HepG2 (cell line): ENCODE measurements around the gene COPS6. TPM values are rescaled to one million over a fixed set of nuclear protein-coding genes. Genes with fewer than 3 reads are reported as not detected.

Experiments
- ATM ChIP-seq: fragments of 450-650 bp; IDR thresholded peaks from 2 replicates; pipeline ENCODE4 v1.7.1; 2017; ENCODE audit warnings: mild to moderate bottlenecking, borderline replicate concordance
- FLYWCH1 ChIP-seq: sonication (generic); formaldehyde crosslinking; IDR thresholded peaks from 2 replicates; pipeline ENCODE4 v1.8.1; 2023; ENCODE audit warnings: mild to moderate bottlenecking, missing genetic modification reagents
- NR1H2 ChIP-seq: sonication (generic); formaldehyde crosslinking; IDR thresholded peaks from 2 replicates; pipeline ENCODE4 v1.8.1; 2022; ENCODE audit warnings: low read depth, missing genetic modification reagents, borderline replicate concordance
- PRMT3 ChIP-seq: sonication (generic); formaldehyde crosslinking; IDR thresholded peaks from 2 replicates; pipeline ENCODE4 v1.8.1; 2022; ENCODE audit warnings: low read depth, mild to moderate bottlenecking, moderate library complexity, missing genetic modification reagents, borderline replicate concordance
- SIN3A ChIP-seq: IDR thresholded peaks from 2 replicates; pipeline ENCODE4 v1.6.1; 2011; ENCODE audit warnings: low read depth, mild to moderate bottlenecking, control low read depth, low read length, borderline replicate concordance
- SMARCE1 ChIP-seq: fragments of 450-650 bp; IDR thresholded peaks from 2 replicates; pipeline ENCODE4 v1.6.1; 2017; ENCODE audit warnings: borderline replicate concordance
- WIZ ChIP-seq: sonication (generic); formaldehyde crosslinking; IDR thresholded peaks from 2 replicates; pipeline ENCODE4 v1.5.1; 2020; ENCODE audit warnings: mild to moderate bottlenecking, missing genetic modification reagents
- ZNF224 ChIP-seq: sonication (generic); formaldehyde crosslinking; IDR thresholded peaks from 2 replicates; pipeline ENCODE4 v1.5.0; 2020; ENCODE audit warnings: mild to moderate bottlenecking, missing genetic modification reagents
- ZNF546 ChIP-seq: sonication (generic); formaldehyde crosslinking; conservative IDR thresholded peaks from 2 replicates; pipeline ENCODE4 v1.8.1; 2023; ENCODE audit warnings: mild to moderate bottlenecking, missing genetic modification reagents
- ZNF549 ChIP-seq: sonication (generic); formaldehyde crosslinking; IDR thresholded peaks from 2 replicates; pipeline ENCODE4 v1.5.0; 2020; ENCODE audit warnings: missing genetic modification reagents
- ZNF570 ChIP-seq: sonication (generic); formaldehyde crosslinking; IDR thresholded peaks from 2 replicates; pipeline ENCODE4 v1.4.0; 2020; ENCODE audit warnings: mild to moderate bottlenecking, missing genetic modification reagents, borderline replicate concordance
- ZNF589 ChIP-seq: sonication (generic); formaldehyde crosslinking; conservative IDR thresholded peaks from 2 replicates; pipeline ENCODE4 v1.8.0; 2022; ENCODE audit warnings: mild to moderate bottlenecking, moderate library complexity, missing genetic modification reagents
- ZNF75D ChIP-seq: sonication (generic); formaldehyde crosslinking; IDR thresholded peaks from 2 replicates; pipeline ENCODE4 v1.8.1; 2023; ENCODE audit warnings: missing genetic modification reagents, mild to moderate bottlenecking, borderline replicate concordance
- polyA plus RNA-seq, 8 experiments: library from polyadenylated mRNA; depleted of rRNA in 3 of 8; stranded (reverse) in 7 of 8; unstranded in 1 of 8; fragments of >200 nt; fragmentation: Illumina TruSeq in 4 of 8; extraction: Trizol in 4 of 8; gene quantifications; 2 replicates each; pipeline versions ENCODE4 v1.2.1 to v1.2.3, GENCODE V29; 2011 to 2016; ENCODE audit warnings: low read depth in 4 of 8, missing spikeins in 1 of 8, mixed read lengths in 1 of 8; ENCODE audit not compliant: insufficient read depth in 1 of 8
- total RNA-seq, 5 experiments: library from RNA; depleted of rRNA; stranded (reverse); fragments of >200 nt; fragmentation: Illumina TruSeq; extraction: Trizol; gene quantifications; 2 replicates each; pipeline ENCODE4 v1.2.3, GENCODE V29; 2016; ENCODE audit warnings: low read depth in 1 of 5
- TF ChIP-seq, protein P1 (sequence below): sonication (generic); formaldehyde crosslinking; IDR thresholded peaks from 2 replicates; pipeline ENCODE4 v1.4.0; 2020; ENCODE audit warnings: missing genetic modification reagents
- TF ChIP-seq, protein P2 (sequence below): sonication (generic); formaldehyde crosslinking; IDR thresholded peaks from 2 replicates; pipeline ENCODE4 v1.4.0; 2020; ENCODE audit warnings: mild to moderate bottlenecking, missing genetic modification reagents
- TF ChIP-seq, protein P3 (sequence below): sonication (generic); formaldehyde crosslinking; IDR thresholded peaks from 2 replicates; pipeline ENCODE4 v1.9.0; 2021; ENCODE audit warnings: missing genetic modification reagents, borderline replicate concordance
- TF ChIP-seq, protein P4 (sequence below): sonication (generic); formaldehyde crosslinking; IDR thresholded peaks from 2 replicates; pipeline ENCODE4 v1.4.0; 2020; ENCODE audit warnings: missing genetic modification reagents
- TF ChIP-seq, protein P5 (sequence below): sonication (generic); formaldehyde crosslinking; IDR thresholded peaks from 2 replicates; pipeline ENCODE4 v1.4.0; 2020; ENCODE audit warnings: missing genetic modification reagents, mild to moderate bottlenecking, borderline replicate concordance

Gene COPS6
- total and polyA plus RNA-seq, 2 of the 13 experiments (the other 11 are each of a cell fraction or from before 2014, with no cell fraction given), result 33.4 to 117 TPM

DNA sequence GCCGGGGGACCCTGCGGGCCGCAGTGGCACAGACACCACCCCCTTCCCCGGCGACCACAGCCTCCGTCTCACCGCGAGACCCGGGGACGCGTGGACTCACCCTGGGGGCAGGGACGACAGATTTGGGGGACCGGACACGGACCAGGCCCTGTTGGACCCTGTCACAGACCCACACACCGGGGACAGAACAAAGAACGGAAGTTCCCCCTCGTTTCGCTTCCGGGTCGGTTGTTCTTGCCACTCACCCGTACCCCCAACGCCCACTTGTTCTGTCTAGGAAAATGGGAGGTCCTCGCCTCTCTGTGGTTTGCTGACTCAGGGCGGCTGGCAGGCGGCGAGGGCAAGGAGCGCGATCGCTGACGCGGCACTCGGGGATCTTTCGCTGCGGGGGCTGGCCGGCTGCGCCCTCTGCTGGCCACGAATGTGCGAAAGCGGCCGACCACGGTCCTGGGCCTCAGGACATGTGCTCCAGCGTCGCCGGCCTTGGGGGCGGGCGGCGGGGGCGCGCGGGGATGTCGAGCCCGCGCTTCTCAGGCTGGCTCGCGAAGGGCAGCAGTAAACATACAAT, 7.2 kb upstream of the COPS6 start, which contains the start of gene ZNF3 (continued):
- TF ChIP-seq, protein P1, sequence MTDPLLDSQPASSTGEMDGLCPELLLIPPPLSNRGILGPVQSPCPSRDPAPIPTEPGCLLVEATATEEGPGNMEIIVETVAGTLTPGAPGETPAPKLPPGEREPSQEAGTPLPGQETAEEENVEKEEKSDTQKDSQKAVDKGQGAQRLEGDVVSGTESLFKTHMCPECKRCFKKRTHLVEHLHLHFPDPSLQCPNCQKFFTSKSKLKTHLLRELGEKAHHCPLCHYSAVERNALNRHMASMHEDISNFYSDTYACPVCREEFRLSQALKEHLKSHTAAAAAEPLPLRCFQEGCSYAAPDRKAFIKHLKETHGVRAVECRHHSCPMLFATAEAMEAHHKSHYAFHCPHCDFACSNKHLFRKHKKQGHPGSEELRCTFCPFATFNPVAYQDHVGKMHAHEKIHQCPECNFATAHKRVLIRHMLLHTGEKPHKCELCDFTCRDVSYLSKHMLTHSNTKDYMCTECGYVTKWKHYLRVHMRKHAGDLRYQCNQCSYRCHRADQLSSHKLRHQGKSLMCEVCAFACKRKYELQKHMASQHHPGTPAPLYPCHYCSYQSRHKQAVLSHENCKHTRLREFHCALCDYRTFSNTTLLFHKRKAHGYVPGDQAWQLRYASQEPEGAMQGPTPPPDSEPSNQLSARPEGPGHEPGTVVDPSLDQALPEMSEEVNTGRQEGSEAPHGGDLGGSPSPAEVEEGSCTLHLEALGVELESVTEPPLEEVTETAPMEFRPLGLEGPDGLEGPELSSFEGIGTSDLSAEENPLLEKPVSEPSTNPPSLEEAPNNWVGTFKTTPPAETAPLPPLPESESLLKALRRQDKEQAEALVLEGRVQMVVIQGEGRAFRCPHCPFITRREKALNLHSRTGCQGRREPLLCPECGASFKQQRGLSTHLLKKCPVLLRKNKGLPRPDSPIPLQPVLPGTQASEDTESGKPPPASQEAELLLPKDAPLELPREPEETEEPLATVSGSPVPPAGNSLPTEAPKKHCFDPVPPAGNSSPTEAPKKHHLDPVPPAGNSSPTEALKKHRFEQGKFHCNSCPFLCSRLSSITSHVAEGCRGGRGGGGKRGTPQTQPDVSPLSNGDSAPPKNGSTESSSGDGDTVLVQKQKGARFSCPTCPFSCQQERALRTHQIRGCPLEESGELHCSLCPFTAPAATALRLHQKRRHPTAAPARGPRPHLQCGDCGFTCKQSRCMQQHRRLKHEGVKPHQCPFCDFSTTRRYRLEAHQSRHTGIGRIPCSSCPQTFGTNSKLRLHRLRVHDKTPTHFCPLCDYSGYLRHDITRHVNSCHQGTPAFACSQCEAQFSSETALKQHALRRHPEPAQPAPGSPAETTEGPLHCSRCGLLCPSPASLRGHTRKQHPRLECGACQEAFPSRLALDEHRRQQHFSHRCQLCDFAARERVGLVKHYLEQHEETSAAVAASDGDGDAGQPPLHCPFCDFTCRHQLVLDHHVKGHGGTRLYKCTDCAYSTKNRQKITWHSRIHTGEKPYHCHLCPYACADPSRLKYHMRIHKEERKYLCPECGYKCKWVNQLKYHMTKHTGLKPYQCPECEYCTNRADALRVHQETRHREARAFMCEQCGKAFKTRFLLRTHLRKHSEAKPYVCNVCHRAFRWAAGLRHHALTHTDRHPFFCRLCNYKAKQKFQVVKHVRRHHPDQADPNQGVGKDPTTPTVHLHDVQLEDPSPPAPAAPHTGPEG (CRISPR knock-in tag), result no peak; the same call in 1 of the 2 replicates
- TF ChIP-seq ATM (no peak), WIZ (CRISPR knock-in tag) (no peak), ZNF224 (CRISPR knock-in tag) (no peak), ZNF589 (CRISPR knock-in tag) (peak; percentile 91), ZNF549 (CRISPR knock-in tag) (no peak), SMARCE1 (no peak), ZNF546 (CRISPR knock-in tag) (no peak), NR1H2 (CRISPR knock-in tag) (no peak), SIN3A (peak; percentile 92; the same call in 1 of the 2 replicates), ZNF570 (no peak), PRMT3 (CRISPR knock-in tag) (peak; percentile 91; the same call in 1 of the 2 replicates), FLYWCH1 (peak; percentile 75; the same call in 1 of the 2 replicates), ZNF75D (0 out of 2 replicates have a peak, but pooled peaks have one; percentile 39)
- TF ChIP-seq, protein P2, sequence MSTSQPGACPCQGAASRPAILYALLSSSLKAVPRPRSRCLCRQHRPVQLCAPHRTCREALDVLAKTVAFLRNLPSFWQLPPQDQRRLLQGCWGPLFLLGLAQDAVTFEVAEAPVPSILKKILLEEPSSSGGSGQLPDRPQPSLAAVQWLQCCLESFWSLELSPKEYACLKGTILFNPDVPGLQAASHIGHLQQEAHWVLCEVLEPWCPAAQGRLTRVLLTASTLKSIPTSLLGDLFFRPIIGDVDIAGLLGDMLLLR (CRISPR knock-in tag), result peak; percentile 90
- TF ChIP-seq, protein P3, sequence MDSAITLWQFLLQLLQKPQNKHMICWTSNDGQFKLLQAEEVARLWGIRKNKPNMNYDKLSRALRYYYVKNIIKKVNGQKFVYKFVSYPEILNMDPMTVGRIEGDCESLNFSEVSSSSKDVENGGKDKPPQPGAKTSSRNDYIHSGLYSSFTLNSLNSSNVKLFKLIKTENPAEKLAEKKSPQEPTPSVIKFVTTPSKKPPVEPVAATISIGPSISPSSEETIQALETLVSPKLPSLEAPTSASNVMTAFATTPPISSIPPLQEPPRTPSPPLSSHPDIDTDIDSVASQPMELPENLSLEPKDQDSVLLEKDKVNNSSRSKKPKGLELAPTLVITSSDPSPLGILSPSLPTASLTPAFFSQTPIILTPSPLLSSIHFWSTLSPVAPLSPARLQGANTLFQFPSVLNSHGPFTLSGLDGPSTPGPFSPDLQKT, result no peak
- TF ChIP-seq, protein P4, sequence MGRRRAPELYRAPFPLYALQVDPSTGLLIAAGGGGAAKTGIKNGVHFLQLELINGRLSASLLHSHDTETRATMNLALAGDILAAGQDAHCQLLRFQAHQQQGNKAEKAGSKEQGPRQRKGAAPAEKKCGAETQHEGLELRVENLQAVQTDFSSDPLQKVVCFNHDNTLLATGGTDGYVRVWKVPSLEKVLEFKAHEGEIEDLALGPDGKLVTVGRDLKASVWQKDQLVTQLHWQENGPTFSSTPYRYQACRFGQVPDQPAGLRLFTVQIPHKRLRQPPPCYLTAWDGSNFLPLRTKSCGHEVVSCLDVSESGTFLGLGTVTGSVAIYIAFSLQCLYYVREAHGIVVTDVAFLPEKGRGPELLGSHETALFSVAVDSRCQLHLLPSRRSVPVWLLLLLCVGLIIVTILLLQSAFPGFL (CRISPR knock-in tag), result no peak
- TF ChIP-seq, protein P5, sequence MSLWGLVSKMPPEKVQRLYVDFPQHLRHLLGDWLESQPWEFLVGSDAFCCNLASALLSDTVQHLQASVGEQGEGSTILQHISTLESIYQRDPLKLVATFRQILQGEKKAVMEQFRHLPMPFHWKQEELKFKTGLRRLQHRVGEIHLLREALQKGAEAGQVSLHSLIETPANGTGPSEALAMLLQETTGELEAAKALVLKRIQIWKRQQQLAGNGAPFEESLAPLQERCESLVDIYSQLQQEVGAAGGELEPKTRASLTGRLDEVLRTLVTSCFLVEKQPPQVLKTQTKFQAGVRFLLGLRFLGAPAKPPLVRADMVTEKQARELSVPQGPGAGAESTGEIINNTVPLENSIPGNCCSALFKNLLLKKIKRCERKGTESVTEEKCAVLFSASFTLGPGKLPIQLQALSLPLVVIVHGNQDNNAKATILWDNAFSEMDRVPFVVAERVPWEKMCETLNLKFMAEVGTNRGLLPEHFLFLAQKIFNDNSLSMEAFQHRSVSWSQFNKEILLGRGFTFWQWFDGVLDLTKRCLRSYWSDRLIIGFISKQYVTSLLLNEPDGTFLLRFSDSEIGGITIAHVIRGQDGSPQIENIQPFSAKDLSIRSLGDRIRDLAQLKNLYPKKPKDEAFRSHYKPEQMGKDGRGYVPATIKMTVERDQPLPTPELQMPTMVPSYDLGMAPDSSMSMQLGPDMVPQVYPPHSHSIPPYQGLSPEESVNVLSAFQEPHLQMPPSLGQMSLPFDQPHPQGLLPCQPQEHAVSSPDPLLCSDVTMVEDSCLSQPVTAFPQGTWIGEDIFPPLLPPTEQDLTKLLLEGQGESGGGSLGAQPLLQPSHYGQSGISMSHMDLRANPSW (CRISPR knock-in tag), result no peak
